ENCODE data around the gene TNFSF13. TPM values are rescaled to one million over a fixed set of nuclear protein-coding genes. Genes with fewer than 3 reads are reported as not detected.

Gene TNFSF13
- total RNA-seq, 2 experiments from 2014 or later: 1.1 to 1.7 TPM

DNA sequence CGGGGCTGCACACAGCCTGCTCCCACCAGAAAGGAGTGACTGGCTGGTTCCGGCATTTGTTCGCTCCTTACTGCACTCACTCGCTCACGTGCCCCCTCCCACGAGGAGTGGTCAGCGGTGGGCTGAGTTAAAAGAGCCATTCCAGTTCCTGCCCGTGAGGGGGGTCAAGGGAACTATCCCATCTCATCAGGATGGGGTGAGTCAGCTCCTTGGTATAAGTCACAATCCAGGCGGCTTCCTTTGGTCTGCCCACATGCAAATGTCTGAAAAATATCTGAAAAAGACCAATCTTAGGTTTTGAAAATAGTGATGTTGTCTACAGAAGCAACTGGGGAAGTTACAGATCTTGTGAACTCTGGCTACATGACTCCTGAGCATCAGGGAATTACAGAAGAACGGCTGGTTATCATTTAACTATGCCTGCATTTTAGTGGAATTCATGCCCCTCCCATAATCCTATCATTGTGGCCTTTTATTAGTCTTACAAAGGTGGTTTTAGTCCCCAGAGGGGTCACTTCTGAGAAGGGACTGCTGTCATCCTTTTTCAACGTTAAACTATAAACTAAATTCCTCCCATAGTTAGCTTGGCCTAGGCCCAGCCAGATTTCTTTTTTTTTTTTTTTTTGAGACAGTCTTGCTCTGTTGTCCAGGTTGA lies 19.5 kb upstream of the TNFSF13 start:
- no peaks in the 10 kb centered on the region for H3K4me1 Mint-ChIP-seq (ENCODE audit: low read depth)
- DNase-seq (no peak), ATAC-seq (ENCODE audit: poor library complexity) (no peak)
- Histone ChIP-seq H3K27me3 (ENCODE audit: control insufficient read depth in 1 of 2, insufficient read depth in 2 of 2, low read length in 2 of 2) (no peaks in the 10 kb centered on the region), H3K4me1 (ENCODE audit: insufficient read depth, low read length) (no peaks in the 10 kb centered on the region), H3K4me3 (ENCODE audit: low read length) (no peak overlapping the region), H3K27ac (ENCODE audit: low read depth in 1 of 2, low read length in 2 of 2) (no peak overlapping the region), H3K36me3 (ENCODE audit: insufficient read depth, low read length) (no peaks in the 10 kb centered on the region), H3K9me3 (ENCODE audit: control insufficient read depth in 1 of 2, insufficient read depth in 1 of 2, low read length in 2 of 2) (peaks cover 4 to 13% of the 10 kb centered on the region in 2 experiments)
- CTCF ChIA-PET: no interaction called here
- no peaks in the 10 kb centered on the region for H3K36me3 Mint-ChIP-seq (ENCODE audit: low read depth)
- POLR2A ChIA-PET: no interaction called here
- intact Hi-C loops (cut with DNase I, micrococcal nuclease): no loop called here
- H3K27me3 Mint-ChIP-seq: no peaks in the 10 kb centered on the region
- H3K4me3 Mint-ChIP-seq: no peak overlapping the region
- TF ChIP-seq, protein P1, sequence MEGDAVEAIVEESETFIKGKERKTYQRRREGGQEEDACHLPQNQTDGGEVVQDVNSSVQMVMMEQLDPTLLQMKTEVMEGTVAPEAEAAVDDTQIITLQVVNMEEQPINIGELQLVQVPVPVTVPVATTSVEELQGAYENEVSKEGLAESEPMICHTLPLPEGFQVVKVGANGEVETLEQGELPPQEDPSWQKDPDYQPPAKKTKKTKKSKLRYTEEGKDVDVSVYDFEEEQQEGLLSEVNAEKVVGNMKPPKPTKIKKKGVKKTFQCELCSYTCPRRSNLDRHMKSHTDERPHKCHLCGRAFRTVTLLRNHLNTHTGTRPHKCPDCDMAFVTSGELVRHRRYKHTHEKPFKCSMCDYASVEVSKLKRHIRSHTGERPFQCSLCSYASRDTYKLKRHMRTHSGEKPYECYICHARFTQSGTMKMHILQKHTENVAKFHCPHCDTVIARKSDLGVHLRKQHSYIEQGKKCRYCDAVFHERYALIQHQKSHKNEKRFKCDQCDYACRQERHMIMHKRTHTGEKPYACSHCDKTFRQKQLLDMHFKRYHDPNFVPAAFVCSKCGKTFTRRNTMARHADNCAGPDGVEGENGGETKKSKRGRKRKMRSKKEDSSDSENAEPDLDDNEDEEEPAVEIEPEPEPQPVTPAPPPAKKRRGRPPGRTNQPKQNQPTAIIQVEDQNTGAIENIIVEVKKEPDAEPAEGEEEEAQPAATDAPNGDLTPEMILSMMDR (IDR thresholded peaks at IDR 0.05): no peak
- no peak overlapping the region for H3K27ac Mint-ChIP-seq
- no peaks in the 10 kb centered on the region for H3K9me3 Mint-ChIP-seq

DNA sequence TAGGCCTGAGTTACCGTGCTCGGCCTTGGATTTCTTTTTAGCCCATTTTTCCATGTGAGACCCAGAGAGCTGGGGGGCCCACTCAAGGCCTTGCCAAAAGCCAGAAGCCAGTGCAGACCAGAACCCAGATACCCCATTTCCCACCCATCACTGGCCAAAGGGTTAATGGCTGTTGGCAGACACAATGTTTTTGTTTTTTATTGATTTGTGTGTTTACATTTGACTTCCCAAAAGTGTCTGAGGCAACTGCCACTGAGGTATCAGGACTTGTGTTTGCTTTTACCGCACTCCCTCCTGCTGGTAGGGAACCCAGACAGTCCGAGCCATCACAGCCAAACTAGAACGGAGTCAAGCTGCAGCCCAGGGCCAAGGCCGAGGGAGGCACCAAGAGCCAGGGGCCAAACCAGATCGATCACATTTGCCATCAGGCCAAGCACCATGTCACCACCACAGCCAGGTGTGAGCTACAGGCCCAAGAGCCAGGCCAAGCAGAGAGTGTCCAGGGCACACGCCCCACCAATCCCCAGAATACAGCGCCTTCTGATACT lies 17.4 kb upstream of the TNFSF13 start:
- TF ChIP-seq, protein P1 (IDR thresholded peaks at IDR 0.05): no peak
- POLR2A ChIA-PET: no interaction called here
- no peak overlapping the region for H3K4me3 ChIP-seq (ENCODE audit: low read length)
- DNase-seq: no peak
- Mint-ChIP-seq H3K9me3 (no peaks in the 10 kb centered on the region), H3K4me3 (no peak overlapping the region), H3K27me3 (no peaks in the 10 kb centered on the region), H3K36me3 (ENCODE audit: low read depth) (no peaks in the 10 kb centered on the region), H3K4me1 (ENCODE audit: low read depth) (no peaks in the 10 kb centered on the region), H3K27ac (no peak overlapping the region)
- H3K27me3 ChIP-seq (ENCODE audit: control insufficient read depth in 1 of 2, insufficient read depth in 2 of 2, low read length in 2 of 2): no peaks in the 10 kb centered on the region
- no peak overlapping the region for H3K27ac ChIP-seq (ENCODE audit: low read depth in 1 of 2, low read length in 2 of 2)
- peaks cover 4 to 13% of the 10 kb centered on the region in 2 experiments for H3K9me3 ChIP-seq (ENCODE audit: control insufficient read depth in 1 of 2, insufficient read depth in 1 of 2, low read length in 2 of 2)
- ATAC-seq (ENCODE audit: poor library complexity): no peak
- no peaks in the 10 kb centered on the region for H3K4me1 ChIP-seq (ENCODE audit: insufficient read depth, low read length)
- no peaks in the 10 kb centered on the region for H3K36me3 ChIP-seq (ENCODE audit: insufficient read depth, low read length)
- intact Hi-C loops (cut with DNase I, micrococcal nuclease): no loop called here
- CTCF ChIA-PET: no interaction called here

DNA sequence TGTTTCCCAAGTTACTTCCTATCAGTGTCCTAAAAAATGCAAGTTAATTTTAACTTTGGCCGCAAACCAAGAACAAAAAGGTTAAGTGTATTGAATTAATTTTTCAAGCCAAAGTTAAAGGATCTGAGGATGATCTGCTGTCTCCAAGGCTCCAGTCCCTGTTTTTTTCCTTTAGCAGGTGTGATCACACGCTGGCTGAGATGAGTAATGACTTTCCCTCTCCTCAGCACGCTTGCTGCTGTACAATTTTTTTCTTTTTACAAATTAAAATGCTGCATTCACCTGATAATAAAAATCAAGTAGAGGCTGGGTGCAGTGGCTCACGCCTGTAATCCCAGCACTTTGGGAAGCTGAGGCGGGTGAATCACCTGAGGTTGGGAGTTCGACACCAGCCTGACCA lies 13.6 kb upstream of the TNFSF13 start:
- Mint-ChIP-seq H3K27ac (no peak overlapping the region), H3K36me3 (ENCODE audit: low read depth) (peaks cover 5% of the 10 kb centered on the region), H3K9me3 (no peaks in the 10 kb centered on the region), H3K27me3 (no peaks in the 10 kb centered on the region), H3K4me3 (no peak overlapping the region), H3K4me1 (ENCODE audit: low read depth) (peaks cover 14% of the 10 kb centered on the region)
- H3K27ac ChIP-seq (ENCODE audit: low read depth in 1 of 2, low read length in 2 of 2): no peak overlapping the region
- peaks cover 23% of the 10 kb centered on the region for H3K4me1 ChIP-seq (ENCODE audit: insufficient read depth, low read length)
- no peaks in the 10 kb centered on the region for H3K9me3 ChIP-seq (ENCODE audit: control insufficient read depth in 1 of 2, insufficient read depth in 1 of 2, low read length in 2 of 2)
- no peak overlapping the region for H3K4me3 ChIP-seq (ENCODE audit: low read length)
- TF ChIP-seq, protein P1 (IDR thresholded peaks at IDR 0.05): no peak
- ChIA-PET POLR2A (no interaction called here), CTCF (interaction anchor here (0.7 kb wide), 1 partner anchor 30 kb away, joined by 5 read pairs; no protein-coding TSS in a partner anchor)
- no peaks in the 10 kb centered on the region for H3K27me3 ChIP-seq (ENCODE audit: control insufficient read depth in 1 of 2, insufficient read depth in 2 of 2, low read length in 2 of 2)
- no peaks in the 10 kb centered on the region for H3K36me3 ChIP-seq (ENCODE audit: insufficient read depth, low read length)
- ATAC-seq (ENCODE audit: poor library complexity) (no peak), DNase-seq (no peak)
- intact Hi-C loops (cut with DNase I, micrococcal nuclease): no loop called here

Data from CD4-positive, alpha-beta T cell (primary cell).